ENCODE results near the gene TECTA. TPM values are rescaled to one million over a fixed set of nuclear protein-coding genes. Genes with fewer than 3 reads are reported as not detected.

Gene TECTA
- total and polyA plus RNA-seq, 2 donors (not counting 1 experiment from before 2014, with no cell fraction given), result 0.30 to 0.33 TPM

- Histone ChIP-seq H4K20me1 (ENCODE audit: control insufficient read depth, extremely low read depth, insufficient read depth, low read length) (no peaks in the 10 kb centered on the region), H2AFZ (ENCODE audit: low read length) (no peak overlapping the region), H3K9ac (ENCODE audit: insufficient read depth, low read length) (no peak overlapping the region), H3K9me3 (ENCODE audit: control insufficient read depth, insufficient read depth, low read depth, low read length) (no peaks in the 10 kb centered on the region), H3K79me2 (ENCODE audit: control insufficient read depth, insufficient read depth, low read length) (no peaks in the 10 kb centered on the region), H3K4me1 (ENCODE audit: control insufficient read depth, extremely low read depth, insufficient read depth, low read length) (no peaks in the 10 kb centered on the region), H3K4me3 (replicated peaks in 1 of 4; ENCODE audit: control extremely low read depth in 1 of 4, insufficient read depth in 1 of 4, low read depth in 3 of 4, low read length in 4 of 4) (no peak overlapping the region), H3K4me2 (ENCODE audit: extremely low read depth, insufficient read depth, low read length) (no peak overlapping the region), H3K27ac (ENCODE audit: insufficient read depth, low read length) (no peak overlapping the region), H3K27me3 (ENCODE audit: control insufficient read depth, insufficient read depth, low read length) (no peaks in the 10 kb centered on the region), H3K36me3 (ENCODE audit: control insufficient read depth, insufficient read depth, low read length) (no peaks in the 10 kb centered on the region)
- TF ChIP-seq CTCF (conservative IDR thresholded peaks at IDR 0.05 in 1 of 2, IDR thresholded peaks at IDR 0.05 in 1 of 2; ENCODE audit: low read depth in 1 of 2, low read length in 2 of 2) (no peak), EZH2 (IDR thresholded peaks at IDR 0.05; ENCODE audit: low read length, missing control alignments) (no peak)
- DNase-seq (ENCODE audit: low read depth in 2 of 2), result no peak
Observed at GRCh38 chr11:121137005-121137404, 36.0 kb downstream of the TECTA start.

GRCh38 chr11:121138259-121138658 is 37.2 kb downstream of the TECTA start:
- TF ChIP-seq EZH2 (IDR thresholded peaks at IDR 0.05; ENCODE audit: low read length, missing control alignments) (no peak), CTCF (conservative IDR thresholded peaks at IDR 0.05 in 1 of 2, IDR thresholded peaks at IDR 0.05 in 1 of 2; ENCODE audit: low read depth in 1 of 2, low read length in 2 of 2) (no peak)
- DNase-seq (ENCODE audit: low read depth in 2 of 2), result no peak
- H3K79me2 ChIP-seq (ENCODE audit: control insufficient read depth, insufficient read depth, low read length), result no peaks in the 10 kb centered on the region
- H3K9me3 ChIP-seq (ENCODE audit: control insufficient read depth, insufficient read depth, low read depth, low read length), result no peaks in the 10 kb centered on the region
- no peaks in the 10 kb centered on the region for H3K36me3 ChIP-seq (ENCODE audit: control insufficient read depth, insufficient read depth, low read length)
- H3K4me3 ChIP-seq (replicated peaks in 1 of 4; ENCODE audit: control extremely low read depth in 1 of 4, insufficient read depth in 1 of 4, low read depth in 3 of 4, low read length in 4 of 4), result no peak overlapping the region
- no peaks in the 10 kb centered on the region for H3K27me3 ChIP-seq (ENCODE audit: control insufficient read depth, insufficient read depth, low read length)
- no peak overlapping the region for H3K4me2 ChIP-seq (ENCODE audit: extremely low read depth, insufficient read depth, low read length)
- H3K27ac ChIP-seq (ENCODE audit: insufficient read depth, low read length), result no peak overlapping the region
- no peaks in the 10 kb centered on the region for H3K4me1 ChIP-seq (ENCODE audit: control insufficient read depth, extremely low read depth, insufficient read depth, low read length)
- H3K9ac ChIP-seq (ENCODE audit: insufficient read depth, low read length), result no peak overlapping the region
- H2AFZ ChIP-seq (ENCODE audit: low read length), result no peak overlapping the region
- no peaks in the 10 kb centered on the region for H4K20me1 ChIP-seq (ENCODE audit: control insufficient read depth, extremely low read depth, insufficient read depth, low read length)

GRCh38 chr11:121140369-121140768 is 39.3 kb downstream of the TECTA start:
- no peak for TF ChIP-seq EZH2 (IDR thresholded peaks at IDR 0.05; ENCODE audit: low read length, missing control alignments)
- TF ChIP-seq CTCF (conservative IDR thresholded peaks at IDR 0.05 in 1 of 2, IDR thresholded peaks at IDR 0.05 in 1 of 2; ENCODE audit: low read depth in 1 of 2, low read length in 2 of 2), result no peak

More at GRCh38 chr11:121140369-121140768, 39.3 kb downstream of the TECTA start:
- no peaks in the 10 kb centered on the region for H3K9me3 ChIP-seq (ENCODE audit: control insufficient read depth, insufficient read depth, low read depth, low read length)
- H2AFZ ChIP-seq (ENCODE audit: low read length), result no peak overlapping the region
- H3K79me2 ChIP-seq (ENCODE audit: control insufficient read depth, insufficient read depth, low read length), result no peaks in the 10 kb centered on the region
- H3K27ac ChIP-seq (ENCODE audit: insufficient read depth, low read length), result no peak overlapping the region
- no peaks in the 10 kb centered on the region for H3K36me3 ChIP-seq (ENCODE audit: control insufficient read depth, insufficient read depth, low read length)
- H3K4me1 ChIP-seq (ENCODE audit: control insufficient read depth, extremely low read depth, insufficient read depth, low read length), result no peaks in the 10 kb centered on the region
- DNase-seq (ENCODE audit: low read depth in 2 of 2), result no peak
- H3K4me2 ChIP-seq (ENCODE audit: extremely low read depth, insufficient read depth, low read length), result no peak overlapping the region
- no peak overlapping the region for H3K4me3 ChIP-seq (replicated peaks in 1 of 4; ENCODE audit: control extremely low read depth in 1 of 4, insufficient read depth in 1 of 4, low read depth in 3 of 4, low read length in 4 of 4)
- no peaks in the 10 kb centered on the region for H4K20me1 ChIP-seq (ENCODE audit: control insufficient read depth, extremely low read depth, insufficient read depth, low read length)
- H3K9ac ChIP-seq (ENCODE audit: insufficient read depth, low read length), result no peak overlapping the region
- no peaks in the 10 kb centered on the region for H3K27me3 ChIP-seq (ENCODE audit: control insufficient read depth, insufficient read depth, low read length)
